Urothelium cell line (cell line): ENCODE measurements around the gene GIT2.
A peak's percentile ranks its signal among the peaks of the same experiment; 100 is the strongest.
"Not testable (repeated sequence)": the region's sequence is repeated elsewhere in the genome, so short reads cannot be mapped to it uniquely, and the experiment has no call there.

Experiments
- DNase-seq: peaks from one replicate; pipeline ENCODE4 v3.0.0; 2011; ENCODE audit warnings: low spot score, mixed read lengths
- FAIRE-seq: peaks from 2 replicates; lab custom pipeline; 2011; peaks lifted over from hg19 to GRCh38; lab: Jason Lieb, UNC

GIT2 gene

DNA sequence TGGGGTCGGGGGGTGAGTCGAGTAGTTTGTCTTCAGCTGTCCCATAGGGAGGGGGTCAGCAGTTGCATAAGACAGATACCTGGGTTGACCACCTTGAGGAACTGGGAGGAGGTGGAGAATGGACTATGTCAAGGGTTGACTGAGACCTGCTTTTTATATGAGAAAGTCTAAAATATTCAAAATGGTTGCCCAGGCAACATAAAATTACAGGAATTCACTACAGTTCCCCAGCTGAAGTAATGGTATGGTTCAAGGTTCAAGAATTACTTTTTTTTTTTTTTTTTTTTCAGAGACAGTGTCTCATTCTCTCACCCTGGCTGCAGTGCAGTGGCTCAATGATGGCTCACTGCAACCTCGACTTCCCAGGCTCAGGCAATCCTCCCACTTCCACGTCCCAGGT lies 101.2 kb downstream of the GIT2 start:
- DNase-seq = no peak
- FAIRE-seq = no peak

DNA sequence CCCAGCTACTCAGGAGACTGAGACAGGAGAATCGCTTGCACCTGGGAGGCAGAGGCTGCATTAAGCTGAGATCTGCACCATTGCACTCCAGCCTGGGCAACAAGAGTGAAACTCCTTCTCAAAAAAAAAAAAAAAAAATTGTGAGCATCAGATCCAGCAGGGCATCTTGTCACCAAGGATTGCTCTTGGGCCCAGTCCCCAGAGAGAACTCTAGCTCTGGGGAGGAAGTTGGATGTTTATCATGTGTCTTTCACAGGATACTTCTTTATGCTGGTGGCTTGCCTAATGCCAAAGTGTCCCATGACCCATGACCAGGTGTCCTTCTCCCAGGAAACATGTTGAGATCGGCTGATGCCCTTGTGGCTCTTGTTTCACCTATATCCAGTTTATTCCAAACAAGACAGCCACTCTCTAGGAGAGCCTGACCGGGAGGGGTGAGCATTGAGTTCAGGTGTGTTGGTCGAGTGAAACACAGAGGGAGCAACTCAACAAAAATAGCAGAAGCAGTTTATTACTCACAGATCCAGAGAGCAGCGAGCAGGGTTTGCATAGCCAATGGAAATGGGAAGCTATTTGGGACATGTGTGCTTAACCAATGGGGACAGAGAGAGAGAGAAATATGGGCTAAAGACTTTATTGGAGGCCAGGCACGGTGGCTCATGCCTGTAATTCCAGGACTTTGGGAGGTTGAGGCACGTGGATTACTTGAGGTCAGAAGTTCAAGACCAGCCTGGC lies 102.7 kb downstream of the GIT2 start:
- FAIRE-seq (no peak), DNase-seq (no peak)

DNA sequence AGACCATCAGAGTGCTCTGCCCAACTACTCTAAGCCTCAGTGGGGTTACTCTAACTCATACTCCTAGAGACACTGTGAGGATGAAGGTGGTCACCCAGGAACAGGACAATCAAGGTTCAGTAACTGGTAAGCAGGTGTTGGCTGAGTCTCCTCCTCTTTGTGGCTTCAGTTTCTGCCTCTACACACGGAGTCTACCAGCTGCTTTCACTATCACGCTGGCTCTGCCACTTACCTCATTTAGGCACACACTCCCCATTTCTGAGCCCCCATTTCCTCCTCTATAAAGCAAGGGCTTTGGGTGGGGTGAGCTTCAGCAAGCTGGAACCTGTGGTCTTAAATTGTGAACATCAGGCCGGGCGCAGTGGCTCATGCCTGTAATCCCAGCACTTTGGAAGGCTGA lies 103.4 kb downstream of the GIT2 start:
- FAIRE-seq = no peak

DNA sequence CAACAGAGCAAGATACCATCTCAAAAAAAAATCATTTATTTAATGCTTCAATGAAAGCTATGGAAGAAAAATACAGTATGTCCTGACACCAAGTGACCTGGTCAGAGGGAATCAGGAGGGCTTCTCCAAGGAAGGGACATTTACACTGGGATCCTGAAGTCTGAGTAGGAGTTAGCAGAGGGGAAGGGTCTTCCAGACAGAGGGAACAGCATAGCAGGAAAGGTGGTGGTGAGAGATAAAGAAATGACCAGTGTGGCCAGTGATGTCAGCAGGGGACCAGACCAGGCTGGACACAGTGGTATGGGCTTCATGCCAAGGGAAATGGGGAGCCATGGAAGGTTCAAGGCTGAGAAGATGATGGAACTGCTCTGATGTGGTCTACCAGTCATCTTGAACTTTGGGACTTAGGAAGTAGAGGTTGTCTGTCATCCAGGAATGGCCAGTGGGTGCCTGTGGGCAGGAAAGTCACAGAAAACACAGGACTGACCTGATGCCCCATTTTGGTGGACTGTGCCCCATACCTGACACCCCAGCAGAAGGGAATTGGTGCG lies 103.9 kb downstream of the GIT2 start:
- FAIRE-seq (no peak), DNase-seq (no peak)

More for the DNA sequence above, 103.4 kb downstream of the GIT2 start:
- DNase-seq = no peak

DNA sequence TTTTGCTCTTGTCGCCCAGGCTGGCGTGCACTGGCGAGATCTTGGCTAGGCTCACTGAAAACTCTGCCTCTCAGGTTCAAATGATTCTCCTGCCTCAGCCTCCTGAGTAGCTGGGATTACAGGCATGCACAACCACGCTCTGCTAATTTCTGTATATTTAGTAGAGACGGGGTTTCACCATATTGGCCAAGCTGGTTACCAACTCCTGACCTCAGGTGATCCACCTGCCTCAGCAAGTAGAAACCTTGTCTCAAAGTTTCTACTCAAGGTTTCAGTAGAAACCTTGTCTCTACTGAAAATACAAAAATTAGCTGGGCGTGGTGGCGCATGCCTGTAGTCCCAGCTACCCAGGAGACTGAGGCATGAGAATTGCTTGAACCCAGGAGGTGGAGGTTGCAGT lies 104.4 kb downstream of the GIT2 start:
- not testable (repeated sequence) for DNase-seq, FAIRE-seq

DNA sequence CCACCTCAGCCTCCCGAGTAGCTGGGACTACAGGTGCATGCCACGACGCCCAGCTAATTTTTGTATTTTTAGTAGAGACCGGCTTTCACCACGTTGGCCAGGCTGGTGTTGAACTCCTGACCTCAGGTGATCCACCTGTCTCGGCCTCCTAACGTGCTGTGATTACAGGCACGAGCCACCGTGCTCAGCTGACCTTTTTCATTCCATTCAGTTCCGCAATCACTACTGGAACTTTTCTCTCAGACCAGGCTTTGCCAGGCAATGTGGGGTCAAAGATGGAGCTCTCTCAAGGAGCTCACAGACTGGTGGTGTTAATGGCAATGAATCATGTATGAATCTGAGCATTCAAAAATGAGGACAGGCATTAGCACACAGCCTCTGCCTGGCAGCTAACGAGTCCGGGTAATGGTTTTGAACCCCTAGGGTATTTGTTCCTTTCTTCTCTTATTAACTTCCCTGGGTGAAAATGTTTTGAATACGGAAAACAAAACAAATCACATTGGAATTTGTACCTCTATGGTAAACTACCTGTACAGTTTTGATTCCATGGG lies 105.5 kb downstream of the GIT2 start:
- no peak for FAIRE-seq
- DNase-seq = no peak

DNA sequence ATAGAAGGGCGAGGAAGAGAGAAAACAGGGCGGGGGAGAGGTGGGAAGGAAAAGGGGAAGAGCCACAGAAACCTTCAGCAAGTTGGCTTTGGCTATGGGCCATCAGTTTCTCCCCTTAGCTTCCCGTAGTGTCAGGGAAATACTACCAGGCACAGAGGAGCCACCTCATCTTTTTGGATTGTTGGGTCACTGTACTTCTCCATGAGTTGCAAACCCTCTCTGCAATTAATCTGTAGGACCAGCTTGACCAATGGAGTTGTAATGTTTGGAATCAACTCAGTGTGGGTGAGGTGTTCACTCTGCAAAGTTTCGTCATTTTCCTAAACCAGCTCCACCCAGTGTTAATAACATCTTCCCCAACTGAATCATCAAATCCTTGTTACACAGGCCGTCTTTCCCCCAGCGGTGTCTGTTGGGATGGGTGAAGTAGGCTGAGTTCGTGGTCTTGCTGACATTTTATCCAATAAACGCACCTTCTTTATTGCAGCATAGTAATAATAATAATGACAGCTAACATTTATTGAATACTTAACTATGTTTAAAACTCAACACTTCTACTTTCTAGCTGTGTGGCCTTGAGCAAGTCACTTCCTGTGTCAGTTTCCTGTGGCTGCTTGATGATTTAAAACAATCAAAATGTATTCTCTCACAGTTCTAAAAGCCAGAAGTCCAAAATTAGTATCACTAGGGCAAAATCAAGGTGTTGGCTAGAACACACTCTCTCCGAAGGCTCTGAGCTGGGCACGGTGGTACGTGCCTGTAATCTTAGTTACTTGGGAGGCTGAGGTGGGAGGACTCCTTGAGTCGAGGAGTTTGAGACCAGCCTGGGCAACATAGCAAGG lies 107.8 kb downstream of the GIT2 start:
- peak; percentile 52 for DNase-seq
- FAIRE-seq = no peak

DNA sequence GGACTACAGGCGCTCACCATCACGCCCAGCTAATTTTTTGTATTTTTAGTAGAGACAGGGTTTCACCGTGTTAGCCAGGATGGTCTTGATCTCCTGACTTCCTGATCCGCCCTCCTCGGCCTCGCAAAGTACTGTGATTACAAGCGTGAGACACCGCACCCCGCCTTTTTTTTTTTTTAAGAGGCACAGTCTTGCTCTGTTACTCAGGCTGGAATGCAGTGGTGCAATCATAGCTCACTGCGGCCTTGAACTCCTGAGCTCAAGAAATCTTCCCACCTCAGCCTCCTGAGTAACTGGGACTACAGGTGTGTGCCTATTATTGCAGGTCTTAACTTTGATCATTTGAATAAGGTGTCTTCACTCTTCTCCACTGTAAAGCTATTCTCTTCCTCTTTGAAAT lies 110.6 kb downstream of the GIT2 start:
- no peak for DNase-seq
- no peak for FAIRE-seq

DNA sequence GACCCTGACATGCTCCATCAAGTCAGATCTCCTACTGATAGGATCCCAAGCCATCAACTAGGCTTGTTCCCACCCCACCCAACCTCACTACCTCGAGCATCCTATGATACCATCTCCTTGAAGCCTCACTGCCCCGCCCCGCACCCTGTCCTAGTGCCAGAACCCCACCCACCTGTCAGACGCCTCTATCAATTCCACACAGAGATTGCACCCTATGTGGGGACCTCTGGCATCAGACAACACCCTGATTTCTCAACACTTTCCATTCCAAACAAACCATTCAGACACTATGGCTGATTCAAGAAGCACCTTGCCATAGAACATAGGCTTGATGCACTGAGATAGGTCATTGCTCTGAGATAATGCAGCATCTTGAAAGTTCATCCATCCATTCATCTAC lies 112.7 kb downstream of the GIT2 start:
- FAIRE-seq (no peak), DNase-seq (no peak)

DNA sequence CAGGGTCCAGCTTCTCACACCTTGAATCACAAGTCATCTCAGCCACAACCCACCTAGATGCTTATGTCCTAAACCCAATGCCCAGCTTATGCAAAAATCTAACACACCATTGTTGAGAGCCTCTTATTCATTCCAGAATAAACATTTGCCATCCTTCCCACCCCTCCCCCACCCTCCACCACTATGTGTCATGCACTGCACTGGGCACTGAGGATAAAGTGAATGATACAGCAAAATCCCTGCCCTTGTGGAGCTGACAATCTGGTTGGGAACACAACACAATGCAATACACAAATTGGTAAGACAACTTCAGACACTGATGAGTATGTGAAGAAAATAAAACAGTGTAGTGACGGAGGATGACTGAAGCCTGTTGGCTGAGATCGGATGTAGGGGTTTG lies 114.4 kb downstream of the GIT2 start:
- FAIRE-seq = no peak
- no peak for DNase-seq

DNA sequence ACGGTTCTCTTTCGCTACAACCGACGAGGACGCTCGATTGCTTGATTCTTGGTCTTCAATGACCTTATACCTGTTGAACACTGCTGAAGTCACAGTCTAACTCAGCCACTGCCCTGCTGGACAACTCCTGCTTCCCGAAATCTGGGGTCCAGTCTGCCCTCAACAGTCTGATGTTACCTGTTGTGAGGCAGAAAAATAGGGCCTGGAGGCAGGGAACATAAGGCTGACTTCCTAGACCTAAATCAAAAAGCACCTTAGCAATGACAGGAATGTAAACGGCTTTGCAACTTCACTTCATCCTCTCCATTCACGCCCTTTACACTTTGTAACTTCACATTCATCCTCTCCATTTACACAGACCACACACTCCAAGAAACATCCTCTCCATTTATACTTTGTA lies 115.2 kb downstream of the GIT2 start:
- DNase-seq (no peak), FAIRE-seq (no peak)

DNA sequence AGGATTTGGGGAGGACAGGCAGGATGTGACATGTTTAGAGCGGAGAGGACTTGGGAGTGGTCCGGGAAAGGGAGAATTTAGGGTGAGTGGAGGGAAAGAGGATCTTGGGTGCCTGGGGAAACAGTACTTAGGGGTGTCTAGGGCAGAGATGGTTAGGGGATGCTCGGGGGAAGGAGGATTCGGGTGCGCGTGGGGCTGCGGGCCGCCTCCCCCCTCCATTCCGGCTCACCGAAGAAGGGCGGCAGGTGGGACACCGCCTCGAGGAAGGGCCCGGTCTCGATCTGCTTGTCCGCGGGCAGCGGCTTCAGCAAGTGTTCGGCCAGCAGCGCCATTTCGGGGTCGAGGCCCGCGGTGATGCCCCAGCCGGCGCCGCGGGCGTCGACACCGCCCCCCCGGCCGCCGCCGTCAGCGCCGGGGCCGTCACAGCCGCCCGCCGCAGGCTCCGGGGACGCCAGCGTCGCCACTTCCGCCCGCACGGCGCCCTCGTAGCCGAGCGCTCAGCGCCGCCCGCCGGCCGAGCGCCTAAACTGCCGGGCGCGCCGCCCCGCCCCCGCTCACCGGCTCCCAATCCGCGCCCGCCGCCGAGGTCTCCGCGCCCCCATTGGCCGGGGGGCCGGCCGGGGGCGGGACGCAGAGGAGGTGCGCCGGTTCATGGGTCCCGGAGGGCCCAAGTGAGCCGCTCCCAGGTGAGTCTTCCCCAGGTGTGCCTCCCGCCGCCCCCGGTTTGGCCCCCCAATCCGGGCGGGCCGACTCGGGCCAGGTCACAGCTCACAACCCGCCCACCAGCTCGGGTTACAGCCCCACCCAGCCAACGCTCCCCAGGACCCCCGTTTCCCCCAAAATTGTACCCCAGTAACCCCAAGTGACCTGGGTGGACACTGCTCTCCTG lies 115.9 kb downstream of the GIT2 start, which contains the start of gene GLTP:
TSS of gene GLTP (minus strand) at position 499 of the 889 bp plus-strand sequence. CDS start at position 332, 167 bp downstream.
- FAIRE-seq (no peak), DNase-seq (peak; percentile 93)
